Measurements from ENCODE around the gene CD101. TPM values are rescaled to one million over a fixed set of nuclear protein-coding genes. Genes with fewer than 3 reads are reported as not detected.

Gene CD101
- total and polyA plus RNA-seq, 12 donors = 0.30 to 2.3 (median 1.1) TPM

DNA sequence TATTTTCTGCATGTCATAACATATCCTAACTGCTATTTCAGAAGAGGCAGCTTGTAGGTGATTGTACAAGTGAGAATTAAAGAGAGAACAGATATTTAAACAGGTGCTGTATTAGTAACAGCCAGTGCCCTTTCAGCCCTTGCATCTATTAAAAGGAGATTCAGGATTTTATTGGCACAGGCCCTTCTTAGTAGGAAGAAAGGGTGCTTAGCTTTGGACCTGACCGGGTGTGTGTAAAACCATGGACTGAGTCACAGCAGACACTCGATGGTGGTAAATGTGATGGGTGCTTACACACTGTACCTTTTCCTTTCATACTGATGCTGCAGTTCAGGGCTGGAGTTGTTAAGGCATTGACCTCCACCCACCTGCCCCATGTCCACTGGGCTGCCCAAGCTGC is 12.7 kb upstream of the CD101 start:
- WGBS, 2 donors = 79 to 93% methylated on average over 2 of the region's 2 CpGs
- DNase-seq (no peak), ATAC-seq (no peak)
- TF ChIP-seq, protein P1, sequence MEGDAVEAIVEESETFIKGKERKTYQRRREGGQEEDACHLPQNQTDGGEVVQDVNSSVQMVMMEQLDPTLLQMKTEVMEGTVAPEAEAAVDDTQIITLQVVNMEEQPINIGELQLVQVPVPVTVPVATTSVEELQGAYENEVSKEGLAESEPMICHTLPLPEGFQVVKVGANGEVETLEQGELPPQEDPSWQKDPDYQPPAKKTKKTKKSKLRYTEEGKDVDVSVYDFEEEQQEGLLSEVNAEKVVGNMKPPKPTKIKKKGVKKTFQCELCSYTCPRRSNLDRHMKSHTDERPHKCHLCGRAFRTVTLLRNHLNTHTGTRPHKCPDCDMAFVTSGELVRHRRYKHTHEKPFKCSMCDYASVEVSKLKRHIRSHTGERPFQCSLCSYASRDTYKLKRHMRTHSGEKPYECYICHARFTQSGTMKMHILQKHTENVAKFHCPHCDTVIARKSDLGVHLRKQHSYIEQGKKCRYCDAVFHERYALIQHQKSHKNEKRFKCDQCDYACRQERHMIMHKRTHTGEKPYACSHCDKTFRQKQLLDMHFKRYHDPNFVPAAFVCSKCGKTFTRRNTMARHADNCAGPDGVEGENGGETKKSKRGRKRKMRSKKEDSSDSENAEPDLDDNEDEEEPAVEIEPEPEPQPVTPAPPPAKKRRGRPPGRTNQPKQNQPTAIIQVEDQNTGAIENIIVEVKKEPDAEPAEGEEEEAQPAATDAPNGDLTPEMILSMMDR (IDR thresholded peaks at IDR 0.05) = no peak
- Histone ChIP-seq H3K27ac (peak overlapping the region in 7 of 10 donors; percentile 21 to 85 (median 74)), H3K4me3 (no peak overlapping the region), H3K4me1 (peaks cover 0 to 65% (median 46%) of the 10 kb centered on the region in 9 donors), H3K27me3 (no peaks in the 10 kb centered on the region), H3K36me3 (peaks cover 0 to 32% (median 0%) of the 10 kb centered on the region in 9 donors), H3K9me3 (no peaks in the 10 kb centered on the region)
- intact Hi-C loops (cut with DNase I) = loop anchor here in 5 of 10 donors (5.0 to 10.0 kb wide), 3 partner anchors 56 to 77 kb away; no protein-coding TSS in a partner anchor

DNA sequence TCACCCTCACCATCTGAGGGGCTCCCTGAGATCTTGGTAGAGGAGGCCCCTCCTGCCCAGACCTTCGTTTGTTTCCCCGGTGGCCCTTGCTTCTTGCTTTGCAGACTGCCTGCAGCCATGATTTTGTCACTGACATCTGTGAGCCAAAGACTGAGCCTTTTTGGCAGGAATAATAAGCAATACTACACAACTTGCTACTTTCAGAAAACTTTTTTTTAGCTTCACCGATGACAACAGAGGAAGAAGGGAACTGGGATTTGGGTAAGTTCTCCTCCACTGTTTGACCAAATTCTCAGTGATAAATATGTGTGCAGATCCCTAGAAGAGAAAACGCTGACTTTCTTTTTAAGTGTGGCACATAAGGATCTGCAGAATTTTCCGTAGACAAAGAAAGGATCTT is 11.7 kb upstream of the CD101 start:
- Histone ChIP-seq H3K27ac (peak overlapping the region; percentile 24 to 85 (median 72)), H3K9me3 (no peaks in the 10 kb centered on the region), H3K4me1 (peaks cover 0 to 65% (median 40%) of the 10 kb centered on the region in 9 donors), H3K27me3 (no peaks in the 10 kb centered on the region), H3K4me3 (no peak overlapping the region), H3K36me3 (peaks cover 0 to 32% (median 0%) of the 10 kb centered on the region in 9 donors)
- DNase-seq (no peak), ATAC-seq (peak in 4 of 8 donors; percentile 6 to 37 (median 22))
- TF ChIP-seq, protein P1 (IDR thresholded peaks at IDR 0.05) = no peak
- intact Hi-C loops (cut with DNase I) = loop anchor here in 5 of 10 donors (5.0 to 10.0 kb wide), 3 partner anchors 55 to 78 kb away; no protein-coding TSS in a partner anchor
- WGBS, 2 donors = 58 to 62% methylated on average over 5 of the region's 5 CpGs

DNA sequence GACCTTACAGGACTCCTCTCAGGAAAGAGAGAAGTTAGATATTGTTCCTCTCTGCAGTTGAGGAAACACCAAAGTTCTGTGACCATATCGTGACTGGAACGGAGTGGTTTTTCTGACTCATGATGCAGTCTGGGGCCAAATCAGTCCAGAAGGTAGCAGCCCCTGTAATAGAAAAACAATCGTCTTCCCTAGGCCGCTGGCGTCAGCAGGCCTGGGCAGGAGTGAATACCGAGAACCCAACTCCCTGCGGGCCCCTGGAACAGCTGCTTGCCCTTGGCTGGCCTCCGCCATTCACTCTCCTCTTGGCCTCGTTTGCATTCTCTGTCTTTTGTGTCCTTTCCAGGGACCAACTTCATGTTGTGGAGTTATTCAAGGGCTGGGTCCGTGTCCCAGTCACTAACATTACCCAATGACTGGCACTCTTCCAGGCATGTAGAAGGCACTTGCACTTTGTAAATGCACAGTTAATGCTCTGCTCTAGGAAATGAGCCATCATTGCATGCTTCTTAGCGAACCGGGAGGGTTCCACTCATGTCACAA is 10.9 kb upstream of the CD101 start:
- Histone ChIP-seq H3K4me3 (no peak overlapping the region), H3K27me3 (no peaks in the 10 kb centered on the region), H3K4me1 (peaks cover 0 to 65% (median 35%) of the 10 kb centered on the region in 9 donors), H3K9me3 (no peaks in the 10 kb centered on the region), H3K27ac (peak overlapping the region; percentile 24 to 85 (median 72)), H3K36me3 (peaks cover 0 to 32% (median 0%) of the 10 kb centered on the region in 9 donors)
- ATAC-seq (peak; percentile 75 to 92 (median 90)), DNase-seq (peak; percentile 85)
- WGBS, 2 donors = 55 to 67% methylated on average over 12 of the region's 12 CpGs
- TF ChIP-seq, protein P1 (IDR thresholded peaks at IDR 0.05) = no peak
- intact Hi-C loops (cut with DNase I) = no loop called here

DNA sequence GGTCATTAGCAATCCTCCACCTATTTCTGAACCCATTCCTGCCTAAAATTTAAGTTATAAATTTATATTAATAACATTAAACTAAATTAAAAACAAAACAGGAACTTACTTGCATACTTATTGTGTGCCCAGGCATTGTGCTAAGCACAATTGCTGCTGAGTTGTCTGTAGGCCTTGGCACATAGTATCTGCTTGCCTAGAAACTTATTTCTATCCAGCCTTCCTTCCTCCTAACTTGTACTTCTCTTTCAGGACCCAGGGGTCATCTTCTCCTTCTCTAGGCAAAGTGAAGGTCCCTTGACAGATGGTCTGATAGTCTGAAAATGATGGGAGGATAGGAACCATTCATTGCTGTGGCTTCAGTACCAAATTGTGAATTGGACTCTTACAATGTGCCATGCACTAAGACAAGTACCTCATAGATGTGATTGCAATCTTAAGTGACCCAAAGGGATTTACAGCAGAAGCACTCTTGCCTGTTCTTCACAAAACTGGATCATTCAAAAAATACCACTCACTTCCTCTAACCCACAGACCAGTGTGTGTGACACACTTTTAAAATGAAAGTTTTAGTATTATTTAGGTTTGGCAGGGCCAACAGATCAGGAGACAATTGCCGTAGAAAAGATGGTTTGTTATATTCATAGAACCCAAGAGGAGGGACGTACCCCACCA is 10.3 kb upstream of the CD101 start:
- DNase-seq (no peak), ATAC-seq (peak in 1 of 8 donors; percentile 5)

More for the DNA sequence above, 10.3 kb upstream of the CD101 start:
- peaks cover 0 to 62% (median 35%) of the 10 kb centered on the region in 9 donors for H3K4me1 ChIP-seq
- peaks cover 0 to 28% (median 0%) of the 10 kb centered on the region in 9 donors for H3K36me3 ChIP-seq
- TF ChIP-seq, protein P1 (IDR thresholded peaks at IDR 0.05) = no peak
- H3K27ac ChIP-seq = peak overlapping the region in 9 of 10 donors; percentile 13 to 85 (median 73)
- intact Hi-C loops (cut with DNase I) = no loop called here
- WGBS, 2 donors = 48 to 71% methylated on average over 2 of the region's 2 CpGs
- no peak overlapping the region for H3K4me3 ChIP-seq
- no peaks in the 10 kb centered on the region for H3K9me3 ChIP-seq
- H3K27me3 ChIP-seq = no peaks in the 10 kb centered on the region

Data from heart right ventricle (tissue), 16 donors.